COLO668 (cell line): ENCODE measurements around the gene TERB2.
"Not testable (repeated sequence)": the region's sequence is repeated elsewhere in the genome, so short reads cannot be mapped to it uniquely, and the experiment has no call there.

Source experiments
- DNase-seq: peaks from one replicate; lab custom pipeline; 2025; ENCODE audit not compliant: unreplicated experiment; lab: John Stamatoyannopoulos, UW

Gene TERB2, protein sequence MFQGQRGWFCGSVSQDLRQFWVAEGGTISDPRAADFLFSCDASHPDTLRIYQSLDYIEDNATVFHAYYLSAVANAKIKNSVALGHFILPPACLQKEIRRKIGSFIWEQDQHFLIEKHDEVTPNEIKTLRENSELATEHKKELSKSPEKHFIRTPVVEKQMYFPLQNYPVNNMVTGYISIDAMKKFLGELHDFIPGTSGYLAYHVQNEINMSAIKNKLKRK

GRCh38 chr15:44956388-44956787 is at the start of gene TERB2:
TSS of gene TERB2 (plus strand) at chr15:44956687. CDS start at chr15:44956719, 32 bp downstream.
- no peak for DNase-seq

DNA sequence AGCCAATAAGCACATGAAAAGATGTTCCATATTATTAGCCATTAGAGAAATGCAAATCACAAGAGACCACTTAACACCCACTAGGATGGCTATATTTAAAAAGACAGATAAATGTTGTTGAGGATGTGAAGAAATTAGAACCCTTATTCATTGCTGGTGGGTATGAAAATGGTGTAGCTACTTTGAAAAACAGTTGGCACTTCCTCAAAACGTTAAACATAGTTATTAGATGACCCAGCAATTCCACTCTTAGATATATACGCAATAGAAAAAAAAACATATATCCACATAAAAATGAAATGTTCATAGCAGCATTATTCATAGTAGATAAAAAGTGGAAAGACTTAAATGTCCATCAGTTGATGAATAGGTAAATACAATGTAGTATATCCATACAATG is 47.1 kb upstream of the TERB2 start:
- DNase-seq = no peak

- no peak for DNase-seq
Measured at GRCh38 chr15:44910981-44911625, 45.4 kb upstream of the TERB2 start.

DNA sequence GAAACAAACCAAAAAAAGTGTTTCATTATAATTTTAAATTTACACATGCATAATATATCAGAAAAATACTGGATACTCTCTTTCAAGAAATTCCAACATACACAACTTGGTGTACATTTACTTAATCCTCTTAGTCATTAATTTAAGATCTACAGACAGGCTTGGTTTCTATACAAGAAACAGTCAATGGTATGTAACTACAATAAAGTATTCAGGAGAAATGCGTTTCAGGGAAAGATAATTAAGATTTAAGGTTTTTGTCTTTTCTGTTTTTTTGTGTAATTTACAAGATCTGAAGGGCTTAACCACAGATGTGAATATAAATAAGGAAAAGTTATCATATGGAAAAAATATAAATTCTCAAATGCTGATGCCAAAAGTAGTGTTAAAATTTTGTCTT is 44.3 kb upstream of the TERB2 start:
- not testable (repeated sequence) for DNase-seq

GRCh38 chr15:44912974-44913448 is 43.5 kb upstream of the TERB2 start:
- not testable (repeated sequence) for DNase-seq

DNA sequence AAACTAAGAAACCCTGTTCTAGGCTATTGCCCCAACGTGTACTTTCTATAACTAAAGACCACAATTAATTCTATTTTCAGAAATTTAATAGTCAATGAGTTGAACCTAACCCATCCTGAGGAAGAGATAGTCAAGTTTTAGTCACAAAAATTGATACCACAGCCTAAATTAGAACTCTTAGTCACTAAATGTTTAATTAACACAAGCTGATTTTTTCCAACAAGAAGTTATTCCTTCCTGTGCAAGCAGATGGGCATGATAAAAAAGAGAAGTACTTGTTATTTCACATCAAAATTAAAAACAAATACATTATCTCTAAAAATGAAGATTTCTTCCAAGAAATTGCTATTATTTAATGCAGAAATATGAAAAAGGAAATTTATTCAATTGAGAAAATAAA is 38.4 kb upstream of the TERB2 start:
- no peak for DNase-seq

- not testable (repeated sequence) for DNase-seq
Measured at GRCh38 chr15:44928658-44929057, 27.8 kb upstream of the TERB2 start.

- DNase-seq = not testable (repeated sequence)
Measured at GRCh38 chr15:44930283-44930682, 26.2 kb upstream of the TERB2 start.

GRCh38 chr15:44958302-44958701 is 1.8 kb downstream of the TERB2 start:
- DNase-seq = not testable (repeated sequence)

GRCh38 chr15:44968475-44968874 is 12.0 kb downstream of the TERB2 start:
- DNase-seq = no peak

DNA sequence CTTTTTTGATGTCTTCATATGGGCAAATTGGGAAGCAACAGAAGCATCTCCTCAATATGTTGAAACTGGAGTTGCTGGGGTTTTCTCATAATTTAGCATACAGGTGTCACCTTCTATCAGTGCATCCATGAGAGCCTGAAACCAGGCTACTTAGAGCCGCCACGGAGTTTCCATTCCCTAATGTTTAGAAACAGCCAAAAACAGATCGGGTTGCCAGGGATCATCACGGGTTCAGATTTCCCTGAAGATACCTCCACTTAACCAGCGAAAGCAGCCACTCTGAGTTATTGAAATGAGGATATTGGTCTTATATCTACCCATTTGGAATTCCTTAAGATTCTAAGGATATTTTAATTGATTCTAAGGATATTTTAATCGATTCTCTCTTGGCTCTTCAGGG is 14.5 kb downstream of the TERB2 start:
- peak; percentile 47 for DNase-seq

DNA sequence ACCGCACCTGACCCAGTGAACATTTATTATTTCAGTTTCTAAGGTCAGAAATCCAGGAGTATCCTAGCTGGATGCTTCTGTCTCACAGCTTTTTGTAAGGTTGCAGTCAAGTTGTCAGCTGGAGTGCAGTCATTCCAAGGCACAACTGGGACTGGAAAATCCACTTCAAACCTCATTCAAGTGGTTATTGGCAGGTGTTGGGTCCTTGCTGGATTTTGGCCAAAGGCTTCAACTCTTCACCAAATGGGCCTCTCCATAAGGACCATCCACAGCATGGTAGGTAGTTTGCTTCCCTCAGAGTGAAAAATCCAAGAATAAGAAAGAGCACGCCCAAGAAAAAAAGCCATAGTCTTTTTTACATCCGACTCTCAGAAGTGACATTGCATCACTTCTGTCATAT is 19.7 kb downstream of the TERB2 start:
- not testable (repeated sequence) for DNase-seq

- DNase-seq = not testable (repeated sequence)
Measured at GRCh38 chr15:44977781-44978180, 21.3 kb downstream of the TERB2 start.

DNA sequence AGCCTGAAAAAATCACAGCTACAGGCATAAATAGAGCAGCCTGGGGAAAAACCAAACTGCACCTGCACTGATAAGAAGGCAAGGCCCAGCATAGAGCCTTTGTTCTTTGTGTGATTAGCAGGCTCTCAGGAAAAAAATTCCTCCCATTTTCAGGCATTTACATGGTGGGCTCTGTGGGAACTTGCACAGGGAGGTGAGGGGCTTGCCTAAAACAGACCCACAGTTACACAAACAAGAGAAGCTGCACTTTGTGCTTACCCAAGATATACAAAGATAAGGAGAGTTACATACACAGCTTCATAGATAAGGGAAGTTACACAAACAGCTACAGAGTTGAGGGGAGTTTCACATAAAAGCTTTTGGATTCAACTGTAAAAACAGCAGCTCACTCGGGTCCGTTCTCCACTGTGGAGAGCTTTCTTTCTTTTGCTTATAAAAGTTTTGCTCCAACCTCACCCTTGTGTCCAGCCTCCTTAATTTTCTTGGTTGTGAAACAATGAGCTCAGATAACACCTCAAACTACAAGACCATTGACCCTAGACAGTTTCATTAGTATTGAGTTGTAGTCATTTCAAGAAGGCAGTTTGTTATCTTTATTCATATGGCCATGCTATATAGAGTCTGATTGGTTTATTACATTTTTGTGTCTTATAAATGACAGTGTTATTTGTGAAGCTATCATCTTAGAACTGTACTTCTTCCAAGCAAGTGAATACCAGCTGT is 23.3 kb downstream of the TERB2 start:
- DNase-seq = not testable (repeated sequence)

- not testable (repeated sequence) for DNase-seq
Measured at GRCh38 chr15:44984144-44984543, 27.7 kb downstream of the TERB2 start.

DNA sequence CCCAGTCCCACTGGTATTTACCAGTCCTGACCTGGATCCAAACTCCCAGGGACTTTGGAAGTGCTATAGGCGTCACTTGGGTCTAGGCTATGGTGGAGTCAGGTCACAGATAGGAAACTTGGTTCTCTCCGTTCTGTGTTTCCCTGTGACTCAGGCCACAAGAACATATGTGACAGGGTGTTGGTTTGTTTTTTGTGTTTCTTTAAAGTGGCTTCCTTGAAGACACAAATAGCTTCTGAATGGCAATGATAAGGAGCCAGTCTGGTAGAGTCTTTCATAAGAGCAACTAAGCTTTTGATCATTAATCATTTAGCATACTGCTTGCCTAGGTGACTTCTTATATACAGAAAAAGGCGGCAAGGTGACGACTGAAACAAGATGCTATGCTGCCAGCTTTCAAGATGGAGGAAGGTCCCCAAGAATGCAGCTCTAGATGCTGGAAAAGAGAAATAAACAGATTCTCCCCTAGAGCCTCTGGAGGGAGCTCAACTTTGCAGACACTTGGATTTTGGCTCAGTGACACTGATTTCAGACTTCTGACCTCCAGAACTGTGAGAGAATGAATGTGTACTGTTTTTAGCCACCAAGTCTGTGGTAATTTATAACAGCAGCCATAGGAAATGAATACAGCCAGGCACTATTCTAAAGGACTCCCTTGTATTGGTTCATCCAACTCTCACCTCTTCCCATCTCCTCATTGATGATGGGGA is 30.0 kb downstream of the TERB2 start:
- not testable (repeated sequence) for DNase-seq

- not testable (repeated sequence) for DNase-seq
Measured at GRCh38 chr15:44987711-44988110, 31.2 kb downstream of the TERB2 start.

DNA sequence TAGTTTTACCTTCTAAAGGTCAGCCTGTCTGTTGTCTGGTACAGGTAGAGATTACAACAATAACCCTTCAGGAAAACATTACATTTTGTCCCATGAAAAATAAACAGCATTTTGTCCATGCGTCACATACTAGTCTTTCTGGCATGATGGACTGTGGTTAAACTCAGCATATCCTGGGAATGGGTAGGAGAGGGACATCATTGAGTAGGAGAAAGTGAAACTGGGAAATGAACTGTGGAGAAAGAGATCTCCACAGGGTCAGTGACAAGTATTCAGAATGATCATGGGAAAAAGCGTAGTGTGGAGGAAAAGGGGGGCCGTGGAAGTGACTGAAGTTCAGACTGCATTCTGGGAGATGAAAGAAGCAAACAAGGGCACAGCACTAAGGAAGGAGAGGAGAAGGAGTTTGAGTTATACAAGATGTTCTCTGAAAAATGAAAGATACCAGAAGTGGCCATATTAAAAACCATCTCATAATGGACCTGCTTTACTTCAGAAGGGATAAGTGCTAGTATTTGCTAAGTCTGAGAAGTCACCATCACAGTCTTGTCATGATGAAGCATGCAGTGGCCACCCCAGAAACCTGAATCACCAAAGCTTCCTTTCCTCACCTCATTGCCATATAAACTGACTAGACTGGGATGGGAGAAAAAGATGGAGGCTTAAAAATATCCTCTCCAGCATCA is 31.8 kb downstream of the TERB2 start:
- not testable (repeated sequence) for DNase-seq

GRCh38 chr15:44988870-44989219 is 32.4 kb downstream of the TERB2 start:
- DNase-seq = not testable (repeated sequence)

DNA sequence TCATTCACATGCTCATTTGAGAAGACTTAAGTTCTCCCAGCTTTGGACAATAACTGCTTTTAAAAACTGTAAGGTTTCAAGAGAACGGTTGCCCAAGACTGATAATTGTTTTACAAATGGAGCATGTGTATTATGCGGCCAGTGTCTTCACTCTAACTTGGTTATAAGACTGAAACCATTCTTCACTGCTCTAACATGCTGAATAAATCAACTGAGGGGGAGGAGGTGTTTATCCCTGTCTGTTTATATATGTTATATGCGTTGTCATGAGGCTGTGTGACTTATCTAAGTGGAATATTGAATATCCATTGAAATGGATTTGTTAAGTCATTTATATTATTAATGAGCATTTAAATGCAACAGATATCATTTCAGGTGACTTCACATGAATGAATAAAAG is 41.1 kb downstream of the TERB2 start:
- not testable (repeated sequence) for DNase-seq

DNA sequence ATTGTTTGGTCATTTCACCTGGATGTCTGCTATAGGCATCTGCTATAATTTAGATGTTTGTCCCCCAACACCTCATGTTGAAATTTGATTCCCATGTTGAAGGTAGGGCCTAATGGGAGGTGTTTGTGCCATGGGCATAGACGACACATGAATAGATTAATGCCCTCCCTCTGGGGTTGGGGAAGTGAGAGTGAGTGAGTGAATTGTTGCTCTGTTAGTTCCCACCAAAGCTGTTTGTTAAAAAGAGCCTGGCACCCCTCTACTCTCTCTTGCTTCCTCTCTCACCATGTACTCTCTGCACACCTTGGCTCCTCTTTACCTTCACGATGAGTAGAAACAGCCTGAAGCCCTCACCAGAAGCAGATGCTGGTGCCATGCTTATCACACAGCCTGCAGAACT is 42.6 kb downstream of the TERB2 start:
- no peak for DNase-seq
